Brain microvascular endothelial cell (primary cell): Measurements from ENCODE around the gene MDGA2.

Experiments used
- DNase-seq: peaks from one replicate; pipeline ENCODE4 v3.0.0-alpha.2; 2020
- H3K27ac ChIP-seq: fragments of 250-450 bp; sonication (Bioruptor Pico); 2 replicates; pipeline ENCODE4 v1.5.1; 2020; ENCODE audit warnings: mild to moderate bottlenecking, moderate library complexity
- H3K27me3 ChIP-seq: fragments of 250-450 bp; sonication (Bioruptor Pico); replicated peaks from 2 replicates; pipeline ENCODE4 v1.5.1; 2020; ENCODE audit warnings: mild to moderate bottlenecking
- H3K36me3 ChIP-seq: fragments of 250-450 bp; sonication (Bioruptor Pico); replicated peaks from 2 replicates; pipeline ENCODE4 v1.5.1; 2020; ENCODE audit warnings: mild to moderate bottlenecking
- H3K4me3 ChIP-seq: 2 replicates; pipeline ENCODE4 v1.5.1; 2011; ENCODE audit warnings: low read depth, mild to moderate bottlenecking, control low read depth, low read length, moderate library complexity
- in situ Hi-C: cut with HindIII; loops from 2 replicates; pipeline ENCODE4 v1.10.0; 2017; ENCODE audit warnings: low sequenced_read_pairs, low pct_ligation_motif_present
- TF ChIP-seq, protein P1 (sequence below): IDR thresholded peaks from 2 replicates; pipeline ENCODE4 v1.5.1; 2011; ENCODE audit warnings: low read depth, mild to moderate bottlenecking, moderate library complexity, low read length, control low read depth, inconsistent platforms; ENCODE audit errors: missing control alignments

The MDGA2 gene

DNA sequence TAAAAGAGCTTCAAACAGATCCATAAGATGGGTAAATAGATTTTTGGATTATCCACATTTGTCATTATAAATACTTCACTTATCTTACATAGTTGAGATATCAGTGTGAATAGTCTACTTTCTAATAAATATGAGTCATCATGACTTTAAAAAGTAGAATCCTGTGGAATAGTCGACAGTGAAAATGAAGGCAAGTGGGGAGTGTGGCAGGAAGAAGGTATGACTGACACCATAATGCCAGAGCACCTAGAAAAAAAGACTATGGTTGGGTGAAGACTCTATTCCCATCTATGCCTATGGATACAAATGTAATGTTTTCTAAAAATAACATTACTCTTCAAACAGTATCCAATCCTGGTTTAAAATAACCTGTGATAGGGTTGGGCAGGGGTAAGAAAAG, 117.5 kb downstream of the MDGA2 start:
- no peak for DNase-seq
- H3K27me3 ChIP-seq = no peaks in the 10 kb centered on the region

GRCh38 chr14:47555333-47555732, 120.1 kb downstream of the MDGA2 start:
- Histone ChIP-seq H3K4me3 (no peak overlapping the region), H3K36me3 (no peaks in the 10 kb centered on the region), H3K27ac (no peak overlapping the region), H3K27me3 (no peaks in the 10 kb centered on the region)
- TF ChIP-seq, protein P1, sequence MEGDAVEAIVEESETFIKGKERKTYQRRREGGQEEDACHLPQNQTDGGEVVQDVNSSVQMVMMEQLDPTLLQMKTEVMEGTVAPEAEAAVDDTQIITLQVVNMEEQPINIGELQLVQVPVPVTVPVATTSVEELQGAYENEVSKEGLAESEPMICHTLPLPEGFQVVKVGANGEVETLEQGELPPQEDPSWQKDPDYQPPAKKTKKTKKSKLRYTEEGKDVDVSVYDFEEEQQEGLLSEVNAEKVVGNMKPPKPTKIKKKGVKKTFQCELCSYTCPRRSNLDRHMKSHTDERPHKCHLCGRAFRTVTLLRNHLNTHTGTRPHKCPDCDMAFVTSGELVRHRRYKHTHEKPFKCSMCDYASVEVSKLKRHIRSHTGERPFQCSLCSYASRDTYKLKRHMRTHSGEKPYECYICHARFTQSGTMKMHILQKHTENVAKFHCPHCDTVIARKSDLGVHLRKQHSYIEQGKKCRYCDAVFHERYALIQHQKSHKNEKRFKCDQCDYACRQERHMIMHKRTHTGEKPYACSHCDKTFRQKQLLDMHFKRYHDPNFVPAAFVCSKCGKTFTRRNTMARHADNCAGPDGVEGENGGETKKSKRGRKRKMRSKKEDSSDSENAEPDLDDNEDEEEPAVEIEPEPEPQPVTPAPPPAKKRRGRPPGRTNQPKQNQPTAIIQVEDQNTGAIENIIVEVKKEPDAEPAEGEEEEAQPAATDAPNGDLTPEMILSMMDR = no peak
- DNase-seq = peak; percentile 45
- in situ Hi-C loops = no loop called here

More for the DNA sequence above, 117.5 kb downstream of the MDGA2 start:
- TF ChIP-seq, protein P1 = no peak
- Histone ChIP-seq H3K4me3 (no peak overlapping the region), H3K27ac (no peak overlapping the region), H3K36me3 (no peaks in the 10 kb centered on the region)
- in situ Hi-C loops = no loop called here

DNA sequence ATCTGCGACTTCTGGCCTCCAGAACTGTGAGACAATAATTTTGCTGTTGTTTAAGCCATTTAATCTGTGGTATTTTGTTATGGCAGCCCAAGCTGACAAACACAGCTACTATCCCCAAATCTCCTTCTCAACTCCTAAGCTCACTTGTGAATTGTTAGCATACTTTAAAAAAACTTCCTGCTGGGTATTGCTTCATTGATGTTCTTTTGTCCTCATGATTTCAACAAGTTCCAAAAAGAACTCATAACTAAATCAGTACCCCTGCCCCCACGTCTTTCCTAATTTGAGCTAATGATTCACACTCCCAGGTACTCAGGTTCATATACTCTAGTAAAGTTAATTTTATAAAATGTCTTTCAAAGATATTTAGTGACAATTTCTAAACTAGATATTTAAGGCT, 125.5 kb downstream of the MDGA2 start:
- TF ChIP-seq, protein P1 = no peak
- DNase-seq = no peak
- H3K27me3 ChIP-seq = no peaks in the 10 kb centered on the region
- H3K27ac ChIP-seq = no peak overlapping the region
- no peak overlapping the region for H3K4me3 ChIP-seq
- in situ Hi-C loops = no loop called here
- no peaks in the 10 kb centered on the region for H3K36me3 ChIP-seq

DNA sequence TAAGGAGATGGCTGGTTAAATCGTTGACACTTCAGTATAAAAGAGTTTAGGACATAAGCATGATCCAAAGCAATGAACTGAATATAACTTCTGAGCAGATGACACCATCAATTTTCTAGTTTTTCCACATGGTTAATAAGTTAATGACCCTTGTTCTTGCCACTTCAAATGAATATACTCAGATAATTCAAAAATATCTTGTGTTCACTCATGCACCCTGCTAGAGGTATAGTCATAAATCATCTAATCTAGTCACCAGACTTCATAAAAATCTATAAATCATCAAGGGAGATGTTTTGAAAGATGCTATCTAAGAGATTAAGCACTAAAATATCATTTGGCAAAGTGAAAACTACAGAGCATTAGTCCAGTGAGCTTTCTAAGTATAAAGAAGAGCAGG, 131.9 kb downstream of the MDGA2 start:
- Histone ChIP-seq H3K4me3 (no peak overlapping the region), H3K27ac (no peak overlapping the region), H3K27me3 (no peaks in the 10 kb centered on the region), H3K36me3 (no peaks in the 10 kb centered on the region)
- in situ Hi-C loops = no loop called here
- TF ChIP-seq, protein P1 = no peak
- DNase-seq = no peak

GRCh38 chr14:47541662-47542061, 133.7 kb downstream of the MDGA2 start:
- H3K27me3 ChIP-seq = no peaks in the 10 kb centered on the region
- no peak for DNase-seq
- H3K4me3 ChIP-seq = no peak overlapping the region
- no peak overlapping the region for H3K27ac ChIP-seq
- in situ Hi-C loops = no loop called here
- no peaks in the 10 kb centered on the region for H3K36me3 ChIP-seq
- TF ChIP-seq, protein P1 = no peak

GRCh38 chr14:47539031-47539461, 136.4 kb downstream of the MDGA2 start:
- Histone ChIP-seq H3K4me3 (no peak overlapping the region), H3K27ac (no peak overlapping the region), H3K36me3 (no peaks in the 10 kb centered on the region), H3K27me3 (no peaks in the 10 kb centered on the region)
- DNase-seq = peak; percentile 8
- in situ Hi-C loops = no loop called here
- TF ChIP-seq, protein P1 = peak; percentile 54
